GM13977 (cell line): ENCODE data around the gene CYP4F12.
"Not testable (repeated sequence)": the region's sequence is repeated elsewhere in the genome, so short reads cannot be mapped to it uniquely, and the experiment has no call there.

Experiments used
- DNase-seq: peaks from one replicate; pipeline ENCODE4 v3.0.0; 2012; ENCODE audit warnings: low spot score
- in situ Hi-C: fragments of 300-500 bp; cut with MboI; formaldehyde crosslinking; loops from one replicate; pipeline ENCODE4 v1.12.0; 2022; ENCODE audit warnings: low sequenced_read_pairs, low pct_unique_long_range_greater_than_20kb, mixed read lengths, inconsistent platforms; ENCODE audit not compliant: unreplicated experiment
- TF ChIP-seq, protein P1 (sequence below): IDR thresholded peaks from 2 replicates; pipeline ENCODE4 v1.5.1; 2012; ENCODE audit warnings: mild to moderate bottlenecking, control low read depth; ENCODE audit not compliant: insufficient read depth; ENCODE audit errors: extremely low read depth, missing control alignments

The CYP4F12 gene

DNA sequence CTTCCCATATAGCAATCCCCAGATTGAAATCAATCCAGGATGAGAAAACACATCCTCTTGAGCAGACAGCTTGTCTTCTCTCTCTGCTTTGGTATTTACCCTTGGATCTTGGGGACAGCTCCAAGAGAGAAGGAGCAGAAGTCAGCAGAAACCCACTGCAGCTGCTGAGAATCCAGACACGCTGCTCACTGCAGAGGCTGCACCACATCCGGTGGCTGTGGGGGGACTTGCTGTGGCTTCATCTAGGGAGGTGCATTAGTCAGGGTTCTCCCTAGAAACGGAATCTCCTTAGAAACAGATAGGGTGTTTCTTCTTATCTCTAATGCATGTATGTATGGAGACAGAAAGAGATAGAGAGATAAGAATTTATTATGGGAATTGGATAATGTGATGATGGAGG lies 2.7 kb downstream of the CYP4F12 start:
- TF ChIP-seq, protein P1, sequence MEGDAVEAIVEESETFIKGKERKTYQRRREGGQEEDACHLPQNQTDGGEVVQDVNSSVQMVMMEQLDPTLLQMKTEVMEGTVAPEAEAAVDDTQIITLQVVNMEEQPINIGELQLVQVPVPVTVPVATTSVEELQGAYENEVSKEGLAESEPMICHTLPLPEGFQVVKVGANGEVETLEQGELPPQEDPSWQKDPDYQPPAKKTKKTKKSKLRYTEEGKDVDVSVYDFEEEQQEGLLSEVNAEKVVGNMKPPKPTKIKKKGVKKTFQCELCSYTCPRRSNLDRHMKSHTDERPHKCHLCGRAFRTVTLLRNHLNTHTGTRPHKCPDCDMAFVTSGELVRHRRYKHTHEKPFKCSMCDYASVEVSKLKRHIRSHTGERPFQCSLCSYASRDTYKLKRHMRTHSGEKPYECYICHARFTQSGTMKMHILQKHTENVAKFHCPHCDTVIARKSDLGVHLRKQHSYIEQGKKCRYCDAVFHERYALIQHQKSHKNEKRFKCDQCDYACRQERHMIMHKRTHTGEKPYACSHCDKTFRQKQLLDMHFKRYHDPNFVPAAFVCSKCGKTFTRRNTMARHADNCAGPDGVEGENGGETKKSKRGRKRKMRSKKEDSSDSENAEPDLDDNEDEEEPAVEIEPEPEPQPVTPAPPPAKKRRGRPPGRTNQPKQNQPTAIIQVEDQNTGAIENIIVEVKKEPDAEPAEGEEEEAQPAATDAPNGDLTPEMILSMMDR: no peak
- in situ Hi-C loops: no loop called here
- DNase-seq: no peak

DNA sequence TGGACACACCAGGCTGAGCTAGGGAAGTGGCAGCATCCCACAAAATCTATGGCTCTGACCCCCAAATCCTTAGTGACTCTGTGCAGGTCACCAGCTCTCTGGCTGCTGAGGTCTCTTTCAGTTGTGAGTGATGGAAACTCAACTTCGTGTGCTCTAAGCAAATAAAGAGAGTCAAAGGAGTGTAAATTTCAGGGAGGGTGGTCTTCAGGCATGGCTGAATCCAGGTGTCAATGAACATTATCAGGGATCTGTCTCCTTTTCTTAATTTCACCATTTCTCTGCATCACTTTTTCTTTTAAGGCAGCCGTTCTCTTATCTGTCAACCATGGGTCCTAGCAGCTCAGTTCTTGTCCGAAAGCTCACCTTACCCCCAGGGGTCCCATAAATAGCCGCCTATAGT lies 6.2 kb downstream of the CYP4F12 start:
- in situ Hi-C loops: no loop called here
- DNase-seq: no peak
- TF ChIP-seq, protein P1: no peak

DNA sequence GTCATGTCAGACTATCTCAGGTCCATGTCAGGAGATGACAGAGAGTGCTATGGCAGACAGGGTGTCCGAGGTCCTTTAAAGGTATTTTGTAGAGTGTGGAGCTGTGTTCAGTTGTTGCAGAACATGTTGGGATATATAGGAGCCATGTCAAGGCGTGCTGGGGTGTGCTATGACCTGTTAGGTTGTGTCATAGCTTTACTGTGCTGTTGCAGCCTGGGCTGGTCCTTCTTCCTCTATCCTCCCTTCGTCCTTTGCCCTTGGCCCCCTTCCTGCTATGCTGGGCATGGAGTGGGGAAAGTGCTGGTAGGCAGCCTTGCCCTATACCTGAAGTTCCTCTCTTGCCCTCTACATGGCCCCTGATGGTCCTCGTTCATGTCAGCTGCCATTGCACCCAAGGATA lies 7.0 kb downstream of the CYP4F12 start:
- DNase-seq, in situ Hi-C loops: not testable (repeated sequence)

DNA sequence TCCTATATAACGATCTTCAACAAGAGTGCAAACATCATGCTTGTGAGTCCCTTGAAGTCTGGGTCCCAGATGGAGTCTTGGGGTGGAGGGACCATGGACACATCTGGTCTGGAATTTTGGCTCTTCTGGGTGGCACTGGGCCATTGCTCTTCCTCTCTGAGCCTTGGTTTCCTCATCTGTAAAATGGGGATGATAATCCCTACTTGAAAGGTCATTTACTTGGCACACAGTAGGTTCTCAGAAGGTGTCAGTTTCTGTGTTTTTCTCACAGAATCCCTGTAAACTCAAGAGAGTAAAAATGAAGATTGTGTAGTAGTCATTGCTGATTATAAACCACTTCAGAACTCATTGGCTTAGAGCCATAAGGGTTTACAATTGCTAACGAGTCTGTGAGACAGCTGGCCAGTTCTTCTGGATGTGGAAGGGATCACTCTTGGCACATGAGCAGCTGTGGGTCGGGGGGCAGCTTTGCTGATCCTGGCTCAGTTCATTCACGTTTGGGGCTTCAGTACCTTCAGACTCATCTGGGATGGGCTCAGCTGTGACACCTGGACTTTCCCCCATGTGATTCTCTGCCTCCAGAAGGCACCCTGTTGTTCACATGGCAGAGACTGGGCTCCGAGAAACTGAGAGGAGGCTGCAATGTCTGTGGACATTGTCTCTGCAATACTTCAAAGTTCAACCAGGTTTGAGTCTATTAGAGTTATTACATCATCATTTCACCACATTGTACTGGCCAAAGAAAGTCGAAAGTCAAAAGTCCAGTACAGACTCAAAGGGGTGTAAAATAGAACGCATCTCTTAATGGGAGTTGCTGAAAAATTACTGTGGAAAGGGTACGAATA lies 7.8 kb downstream of the CYP4F12 start:
- in situ Hi-C loops: no loop called here
- DNase-seq: no peak
- TF ChIP-seq, protein P1: no peak

DNA sequence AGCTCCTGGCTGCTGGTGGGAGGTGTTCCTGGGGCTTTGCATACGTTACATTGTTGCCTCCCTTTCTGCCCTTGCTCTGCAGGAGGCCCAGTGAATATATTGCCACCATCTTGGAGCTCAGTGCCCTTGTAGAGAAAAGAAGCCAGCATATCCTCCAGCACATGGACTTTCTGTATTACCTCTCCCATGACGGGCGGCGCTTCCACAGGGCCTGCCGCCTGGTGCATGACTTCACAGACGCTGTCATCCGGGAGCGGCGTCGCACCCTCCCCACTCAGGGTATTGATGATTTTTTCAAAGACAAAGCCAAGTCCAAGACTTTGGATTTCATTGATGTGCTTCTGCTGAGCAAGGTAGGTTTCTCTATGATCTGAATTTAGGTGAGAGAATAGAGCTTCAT lies 10.5 kb downstream of the CYP4F12 start:
- TF ChIP-seq, protein P1: no peak
- in situ Hi-C loops: no loop called here

DNA sequence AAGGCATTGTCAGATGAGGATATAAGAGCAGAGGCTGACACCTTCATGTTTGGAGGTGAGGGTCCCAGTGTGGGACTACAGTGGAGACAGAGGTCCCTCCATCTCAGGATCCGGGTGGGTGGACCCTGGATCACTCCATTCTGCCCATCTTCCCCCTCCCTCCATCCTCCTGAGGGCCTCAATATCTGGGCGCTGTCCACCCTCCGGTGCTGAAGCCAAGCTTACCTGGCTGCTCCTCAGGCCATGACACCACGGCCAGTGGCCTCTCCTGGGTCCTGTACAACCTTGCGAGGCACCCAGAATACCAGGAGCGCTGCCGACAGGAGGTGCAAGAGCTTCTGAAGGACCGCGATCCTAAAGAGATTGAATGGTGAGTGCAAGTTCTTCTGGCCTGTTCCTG lies 11.9 kb downstream of the CYP4F12 start:
- TF ChIP-seq, protein P1: no peak
- in situ Hi-C loops: no loop called here
- no peak for DNase-seq

More for the DNA sequence above, 10.5 kb downstream of the CYP4F12 start:
- DNase-seq: no peak

DNA sequence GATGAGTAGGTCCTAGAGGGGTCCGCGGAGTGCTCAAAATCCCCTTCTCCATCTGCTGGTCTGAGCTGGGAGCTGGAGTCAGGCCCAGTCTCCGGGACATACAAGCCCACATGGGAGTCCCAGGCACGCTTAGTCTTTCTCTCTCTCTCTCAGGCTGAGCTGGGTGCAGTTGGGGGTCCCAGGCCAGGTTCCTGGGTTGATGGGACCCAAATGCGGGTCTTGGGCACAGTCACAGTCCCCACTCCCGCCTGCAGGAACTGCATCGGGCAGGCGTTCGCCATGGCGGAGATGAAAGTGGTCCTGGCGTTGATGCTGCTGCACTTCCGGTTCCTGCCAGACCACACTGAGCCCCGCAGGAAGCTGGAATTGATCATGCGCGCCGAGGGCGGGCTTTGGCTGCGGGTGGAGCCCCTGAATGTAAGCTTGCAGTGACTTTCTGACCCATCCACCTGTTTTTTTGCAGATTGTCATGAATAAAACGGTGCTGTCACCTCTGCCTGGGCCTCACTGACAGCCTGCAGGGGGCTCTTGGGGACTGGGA lies 23.8 kb downstream of the CYP4F12 start:
- TF ChIP-seq, protein P1: no peak
- in situ Hi-C loops: no loop called here

More for the DNA sequence above, 23.8 kb downstream of the CYP4F12 start:
- DNase-seq: no peak
